Fibroblast of pulmonary artery (primary cell): ENCODE data around the gene GUK1.
"Not testable (repeated sequence)": the region's sequence is repeated elsewhere in the genome, so short reads cannot be mapped to it uniquely, and the experiment has no call there.

ENCODE experiments used
- DNase-seq: peaks from one replicate; pipeline ENCODE4 v3.0.0-alpha.2; 2010; ENCODE audit warnings: low read depth
- H3K4me3 ChIP-seq: replicated peaks from 2 replicates; pipeline ENCODE4 v1.5.1; 2011; ENCODE audit warnings: low read depth, mild to moderate bottlenecking, control low read depth, low read length, moderate library complexity
- TF ChIP-seq, protein P1 (sequence below): IDR thresholded peaks from 2 replicates; pipeline ENCODE4 v1.5.1; 2011; ENCODE audit warnings: mild to moderate bottlenecking, control low read depth, low read length, inconsistent platforms; ENCODE audit errors: missing control alignments

GUK1 gene

DNA sequence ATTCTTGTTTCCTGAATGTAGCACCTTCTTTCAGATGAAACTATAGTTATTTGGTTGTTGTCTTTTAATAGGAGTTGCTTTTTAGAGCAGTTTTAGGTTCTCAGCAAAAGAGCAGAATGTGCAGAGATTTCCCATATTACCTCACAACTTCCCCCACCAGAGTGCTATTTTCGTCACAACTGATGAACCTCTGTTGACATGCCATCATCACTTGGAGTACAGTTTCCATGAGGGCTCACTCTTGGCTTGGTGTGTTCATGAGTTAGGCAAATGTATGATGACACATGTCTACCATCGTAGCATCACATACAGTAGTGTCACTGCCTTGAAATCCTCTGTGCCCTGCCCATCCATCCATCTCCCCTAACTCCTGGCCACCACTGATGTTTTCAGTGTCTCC lies 29.3 kb downstream of the GUK1 start:
- TF ChIP-seq, protein P1, sequence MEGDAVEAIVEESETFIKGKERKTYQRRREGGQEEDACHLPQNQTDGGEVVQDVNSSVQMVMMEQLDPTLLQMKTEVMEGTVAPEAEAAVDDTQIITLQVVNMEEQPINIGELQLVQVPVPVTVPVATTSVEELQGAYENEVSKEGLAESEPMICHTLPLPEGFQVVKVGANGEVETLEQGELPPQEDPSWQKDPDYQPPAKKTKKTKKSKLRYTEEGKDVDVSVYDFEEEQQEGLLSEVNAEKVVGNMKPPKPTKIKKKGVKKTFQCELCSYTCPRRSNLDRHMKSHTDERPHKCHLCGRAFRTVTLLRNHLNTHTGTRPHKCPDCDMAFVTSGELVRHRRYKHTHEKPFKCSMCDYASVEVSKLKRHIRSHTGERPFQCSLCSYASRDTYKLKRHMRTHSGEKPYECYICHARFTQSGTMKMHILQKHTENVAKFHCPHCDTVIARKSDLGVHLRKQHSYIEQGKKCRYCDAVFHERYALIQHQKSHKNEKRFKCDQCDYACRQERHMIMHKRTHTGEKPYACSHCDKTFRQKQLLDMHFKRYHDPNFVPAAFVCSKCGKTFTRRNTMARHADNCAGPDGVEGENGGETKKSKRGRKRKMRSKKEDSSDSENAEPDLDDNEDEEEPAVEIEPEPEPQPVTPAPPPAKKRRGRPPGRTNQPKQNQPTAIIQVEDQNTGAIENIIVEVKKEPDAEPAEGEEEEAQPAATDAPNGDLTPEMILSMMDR: no peak
- DNase-seq: no peak
- H3K4me3 ChIP-seq: no peak overlapping the region

DNA sequence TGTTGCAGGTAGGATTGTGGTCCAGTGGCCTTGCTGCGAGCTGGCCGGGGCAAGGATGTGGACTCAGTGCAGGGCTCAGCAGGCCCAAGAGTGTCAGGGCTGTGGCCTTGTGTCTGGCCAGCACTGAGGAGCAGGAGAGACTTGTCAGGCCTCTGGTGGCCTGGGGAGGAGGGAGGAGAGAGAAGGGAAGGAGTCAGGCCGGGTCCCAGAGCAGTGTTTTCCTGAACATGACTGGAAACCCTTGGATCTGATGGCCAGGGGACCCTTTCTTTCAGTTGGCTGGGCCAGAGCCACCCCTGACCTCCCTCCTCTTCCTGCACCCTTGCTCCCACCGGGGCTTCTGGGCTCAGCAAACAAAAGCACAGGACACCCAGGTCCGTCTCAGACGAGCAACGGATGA lies 30.6 kb downstream of the GUK1 start:
- H3K4me3 ChIP-seq: no peak overlapping the region
- DNase-seq: no peak
- TF ChIP-seq, protein P1: no peak

DNA sequence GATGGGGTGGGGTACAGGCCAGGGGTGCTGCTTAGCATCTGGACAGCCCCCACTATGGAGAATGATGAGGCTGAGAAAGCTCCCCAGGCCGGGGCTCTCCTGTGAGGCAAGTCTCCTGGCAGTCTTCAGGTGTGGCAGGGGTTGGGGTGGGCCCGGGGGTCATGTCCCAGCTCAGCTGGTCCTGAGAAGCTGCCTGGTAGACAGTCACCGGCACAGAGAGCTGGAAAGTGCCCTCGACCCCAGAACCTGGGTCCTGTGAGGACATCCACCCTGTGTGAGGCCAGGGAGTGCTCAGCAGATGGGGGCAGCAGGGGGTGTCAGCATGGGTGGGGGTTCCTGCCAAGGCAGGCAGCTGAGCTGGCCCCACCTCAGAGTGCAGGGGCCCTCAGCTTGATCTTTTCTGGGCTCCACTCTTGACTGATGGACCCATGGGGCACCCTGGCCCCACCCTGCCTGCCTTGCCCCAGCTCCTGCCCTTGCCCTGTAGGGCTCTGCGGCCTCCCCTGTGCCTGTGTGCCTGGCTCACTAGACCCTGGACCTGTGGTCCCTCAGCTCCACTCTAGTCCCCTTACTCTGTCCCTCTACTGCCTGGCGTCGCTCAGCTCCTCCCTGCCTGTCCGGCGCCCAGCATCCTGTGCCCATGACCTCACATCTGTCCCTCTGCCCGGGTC lies 31.3 kb downstream of the GUK1 start:
- H3K4me3 ChIP-seq: no peak overlapping the region
- TF ChIP-seq, protein P1: no peak
- DNase-seq: no peak

DNA sequence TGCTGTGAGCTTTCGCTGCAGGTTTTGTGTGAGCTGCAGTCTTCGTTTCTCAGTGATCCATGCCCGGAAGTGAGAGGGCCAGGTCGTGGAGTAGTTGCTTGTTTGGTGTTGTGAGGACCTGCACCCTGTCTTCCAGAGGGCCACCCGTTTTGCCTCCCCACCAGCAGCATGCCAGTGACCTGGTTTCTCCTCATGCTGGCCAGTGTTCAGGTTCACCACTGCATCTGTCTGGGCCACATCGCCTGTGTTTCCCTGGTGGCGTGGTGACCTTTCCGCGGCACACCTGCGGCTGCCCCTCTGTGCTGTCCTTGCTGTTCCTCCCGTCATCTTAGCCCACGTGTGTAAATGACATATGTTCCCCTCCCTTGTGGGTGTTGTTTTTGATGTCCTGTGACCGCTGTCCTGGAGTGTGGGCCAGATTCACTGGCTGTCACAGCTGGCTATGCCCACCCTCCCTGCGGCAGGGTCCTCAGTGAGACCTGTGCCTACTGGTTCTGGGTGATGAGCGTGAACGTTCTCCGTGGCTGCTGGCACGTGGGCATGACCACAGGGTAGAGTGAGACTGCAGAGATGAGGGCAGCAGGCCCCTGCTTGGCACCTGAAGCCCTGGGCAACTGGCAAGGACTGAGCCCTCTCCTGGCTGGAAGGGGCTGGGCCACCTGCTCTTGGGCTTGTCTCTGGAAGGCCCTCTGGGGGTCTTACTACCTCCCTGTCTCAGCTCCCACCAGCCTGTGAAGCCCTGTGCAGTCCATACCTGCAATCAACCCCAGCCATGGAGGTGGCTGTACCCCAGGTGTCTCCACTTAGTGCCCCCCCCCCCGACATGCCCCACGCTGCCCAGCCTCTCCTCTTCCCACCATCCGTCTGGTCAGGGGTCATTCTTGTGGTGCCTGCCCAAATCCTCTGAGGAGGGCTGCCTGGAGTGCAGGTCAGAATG lies 32.8 kb downstream of the GUK1 start:
- TF ChIP-seq, protein P1: no peak
- no peak overlapping the region for H3K4me3 ChIP-seq
- DNase-seq: no peak

DNA sequence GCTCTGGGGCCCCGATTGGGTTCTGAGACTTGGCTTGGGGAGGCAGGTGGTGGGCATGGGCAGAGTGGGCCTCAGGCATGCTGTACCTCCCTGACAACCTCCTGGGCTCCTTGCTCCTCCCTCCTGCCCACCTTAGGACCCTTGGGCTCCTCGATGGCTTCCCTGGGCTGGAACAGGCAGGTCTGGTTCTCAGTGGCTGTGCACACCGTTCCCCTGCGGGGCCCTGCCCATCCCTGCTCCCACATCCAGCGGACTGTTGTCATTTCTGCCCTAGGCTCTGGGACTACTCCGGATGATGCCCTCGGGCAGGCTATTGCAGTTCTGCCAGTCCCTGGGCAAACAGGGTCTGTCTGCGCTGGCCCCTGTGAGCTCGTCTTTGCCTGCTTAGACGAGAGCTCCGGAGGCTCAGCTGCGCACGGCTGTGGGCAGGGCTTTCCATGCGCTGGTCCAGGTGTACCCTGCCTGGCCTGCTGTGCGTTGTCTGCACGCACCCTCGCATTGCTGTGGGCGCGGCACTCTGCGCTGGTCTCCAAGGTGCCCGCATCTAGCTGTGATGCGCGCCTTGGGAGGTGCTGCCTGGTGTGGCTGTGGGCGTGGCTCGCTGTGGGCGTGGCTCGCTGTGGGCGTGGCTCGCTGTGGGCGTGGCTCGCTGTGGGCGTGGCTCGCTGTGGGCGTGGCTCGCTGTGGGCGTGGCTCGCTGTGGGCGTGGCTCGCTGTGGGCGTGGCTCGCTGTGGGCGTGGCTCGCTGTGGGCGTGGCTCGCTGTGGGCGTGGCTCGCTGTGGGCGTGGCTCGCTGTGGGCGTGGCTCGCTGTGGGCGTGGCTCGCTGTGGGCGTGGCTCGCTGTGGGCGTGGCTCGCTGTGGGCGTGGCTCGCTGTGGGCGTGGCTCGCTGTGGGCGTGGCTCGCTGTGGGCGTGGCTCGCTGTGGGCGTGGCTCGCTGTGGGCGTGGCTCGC lies 33.7 kb downstream of the GUK1 start:
- DNase-seq, H3K4me3 ChIP-seq: not testable (repeated sequence)

DNA sequence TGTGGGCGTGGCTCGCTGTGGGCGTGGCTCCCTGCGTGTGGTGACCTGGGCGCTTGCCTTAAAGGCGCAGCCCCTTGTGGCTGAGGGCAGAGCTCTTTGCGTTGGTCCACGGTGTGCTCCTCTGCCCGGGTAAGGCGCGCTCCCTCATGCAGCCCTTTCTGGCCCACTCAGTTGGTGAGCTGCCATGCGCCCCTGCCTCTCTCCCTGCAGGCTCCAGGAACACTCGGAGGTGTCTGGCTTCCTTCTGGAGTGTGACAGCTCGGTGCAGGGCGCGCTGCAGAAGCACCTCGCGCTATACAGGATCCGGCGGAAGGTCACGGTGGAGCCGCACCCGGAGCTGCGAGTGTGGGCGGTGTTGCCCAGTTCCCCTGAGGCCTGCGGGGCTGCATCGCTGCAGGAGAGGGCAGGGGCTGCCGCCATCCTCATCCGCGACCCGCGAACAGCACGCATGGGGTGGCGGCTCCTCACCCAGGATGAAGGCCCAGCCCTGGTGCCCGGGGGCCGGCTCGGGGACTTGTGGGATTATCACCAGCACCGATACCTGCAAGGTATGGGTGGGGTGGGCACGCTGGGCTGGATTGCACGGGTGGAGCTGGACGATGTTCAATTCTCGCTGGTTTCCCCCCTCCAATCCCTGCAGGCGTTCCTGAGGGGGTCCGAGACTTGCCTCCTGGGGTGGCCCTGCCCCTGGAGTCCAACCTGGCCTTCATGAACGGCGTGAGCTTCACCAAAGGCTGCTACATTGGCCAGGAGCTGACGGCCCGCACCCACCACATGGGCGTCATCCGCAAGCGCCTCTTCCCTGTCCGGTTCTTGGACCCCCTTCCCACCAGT lies 34.6 kb downstream of the GUK1 start:
- TF ChIP-seq, protein P1: no peak
- H3K4me3 ChIP-seq: no peak overlapping the region
- no peak for DNase-seq
